CD14-positive monocyte (primary cell): ENCODE data around the gene ABTB2. TPM values are rescaled to one million over a fixed set of nuclear protein-coding genes. Genes with fewer than 3 reads are reported as not detected.

Experiments
- DNase-seq, 3 donors: peaks; one replicate each; pipeline ENCODE4 v3.0.0-alpha.2; 2011 to 2022
- H2AFZ ChIP-seq: 2 replicates; pipeline ENCODE4 v1.6.0; 2012; ENCODE audit warnings: mild to moderate bottlenecking, low read depth, low read length, inconsistent platforms; ENCODE audit not compliant: insufficient read depth, poor library complexity, severe bottlenecking
- H3K27ac ChIP-seq, 2 donors: 1 replicate in 1 of 2; 2 replicates in 1 of 2; pipeline ENCODE4 v1.5.1; 2012 to 2013; ENCODE audit warnings: low read length in 2 of 2, control low read depth in 1 of 2, inconsistent platforms in 1 of 2, low read depth in 1 of 2, mild to moderate bottlenecking in 1 of 2
- H3K27me3 ChIP-seq, 2 donors: one replicate each; pipeline versions ENCODE4 v1.6.0 to v1.6.1; 2011 to 2013; ENCODE audit warnings: low read length in 2 of 2; ENCODE audit not compliant: control insufficient read depth in 2 of 2, insufficient read depth in 2 of 2
- H3K36me3 ChIP-seq, 2 donors: replicated peaks in 1 of 2; 1 replicate in 1 of 2; 2 replicates in 1 of 2; pipeline versions ENCODE4 v1.5.1 to v1.6.1; 2012 to 2013; ENCODE audit warnings: low read length in 2 of 2, control low read depth in 1 of 2, inconsistent platforms in 1 of 2, mild to moderate bottlenecking in 1 of 2; ENCODE audit not compliant: insufficient read depth in 2 of 2, control insufficient read depth in 1 of 2
- H3K4me1 ChIP-seq, 2 donors: 1 replicate in 1 of 2; 2 replicates in 1 of 2; pipeline versions ENCODE4 v1.5.1 to v1.6.1; 2012 to 2013; ENCODE audit warnings: low read length in 2 of 2, control low read depth in 1 of 2, inconsistent platforms in 1 of 2, mild to moderate bottlenecking in 1 of 2, moderate library complexity in 1 of 2; ENCODE audit not compliant: insufficient read depth in 2 of 2, control insufficient read depth in 1 of 2
- H3K4me2 ChIP-seq: replicated peaks from 2 replicates; pipeline ENCODE3; 2012; ENCODE audit warnings: low read length, moderate library complexity, mild to moderate bottlenecking; ENCODE audit not compliant: poor library complexity, severe bottlenecking; ENCODE audit errors: extremely low read depth
- H3K4me3 ChIP-seq, 3 experiments: fragments of 200-600 bp in 1 of 3; sonication (generic) in 1 of 3; replicated peaks in 1 of 3; 1 replicate in 2 of 3; 2 replicates in 1 of 3; pipeline ENCODE4 v1.5.1; 2011 to 2013; ENCODE audit warnings: low read length in 3 of 3, mild to moderate bottlenecking in 3 of 3, control low read depth in 2 of 3, low read depth in 2 of 3, inconsistent platforms in 1 of 3, moderate library complexity in 1 of 3
- H3K79me2 ChIP-seq: 2 replicates; pipeline ENCODE4 v1.6.0; 2012; ENCODE audit warnings: mild to moderate bottlenecking, control low read depth, inconsistent platforms, low read length, moderate library complexity; ENCODE audit not compliant: insufficient read depth
- H3K9ac ChIP-seq: 2 replicates; pipeline ENCODE4 v1.6.0; 2017; ENCODE audit warnings: low read length, mild to moderate bottlenecking; ENCODE audit not compliant: insufficient read depth, poor library complexity, severe bottlenecking
- H3K9me3 ChIP-seq, 2 donors: replicated peaks in 1 of 2; 1 replicate in 1 of 2; 2 replicates in 1 of 2; pipeline versions ENCODE4 v1.5.1 to v1.6.1; 2012 to 2013; ENCODE audit warnings: low read length in 2 of 2, control low read depth in 1 of 2; ENCODE audit not compliant: control insufficient read depth in 1 of 2, insufficient read depth in 1 of 2
- H4K20me1 ChIP-seq: 2 replicates; pipeline ENCODE4 v1.6.0; 2012; ENCODE audit warnings: mild to moderate bottlenecking, low read length, control low read depth, moderate library complexity; ENCODE audit not compliant: insufficient read depth
- H3K27ac Mint-ChIP-seq, 7 donors: one replicate each; pipeline ENCODE4 v1.8.0; 2020; ENCODE audit warnings: mild to moderate bottlenecking in 7 of 7, mixed read lengths in 7 of 7, moderate library complexity in 6 of 7, inconsistent platforms in 2 of 7
- H3K27me3 Mint-ChIP-seq, 3 donors: one replicate each; pipeline ENCODE4 v1.8.0; 2021 to 2022; ENCODE audit warnings: low read depth in 3 of 3, mild to moderate bottlenecking in 3 of 3, mixed read lengths in 3 of 3, moderate library complexity in 3 of 3, inconsistent platforms in 1 of 3
- H3K36me3 Mint-ChIP-seq, 2 donors: one replicate each; pipeline ENCODE4 v1.8.0; 2020; ENCODE audit warnings: mixed read lengths in 2 of 2, inconsistent platforms in 1 of 2, mild to moderate bottlenecking in 1 of 2
- H3K4me1 Mint-ChIP-seq: one replicate; pipeline ENCODE4 v1.8.0; 2020; ENCODE audit warnings: mild to moderate bottlenecking, mixed read lengths
- H3K4me3 Mint-ChIP-seq, 2 donors: one replicate each; pipeline ENCODE4 v1.8.0; 2020; ENCODE audit warnings: mild to moderate bottlenecking in 2 of 2, mixed read lengths in 2 of 2, moderate library complexity in 1 of 2
- H3K9me3 Mint-ChIP-seq, 7 donors: one replicate each; pipeline ENCODE4 v1.8.0; 2020 to 2022; ENCODE audit warnings: mixed read lengths in 7 of 7, mild to moderate bottlenecking in 6 of 7, moderate library complexity in 6 of 7, inconsistent platforms in 2 of 7
- CTCF ChIP-seq: fragments of 200-600 bp; IDR thresholded peaks from one replicate; pipeline ENCODE4 v1.8.0; 2022; ENCODE audit warnings: antibody characterized with exemption, mild to moderate bottlenecking
- WGBS: methylation state at CpG from one replicate; pipeline ENCODE4 v1.1.5; 2013; ENCODE audit warnings: missing lambda C conversion rate; ENCODE audit not compliant: insufficient coverage; 5-methylcytosine and 5-hydroxymethylcytosine counted together
- intact Hi-C, 2 donors: fragments of 100-400 bp; cut with micrococcal nuclease; formaldehyde crosslinking; loops; one replicate each; pipeline versions ENCODE4 v1.15.0 to v1.15.1; 2023
- polyA plus RNA-seq, 3 donors: library from polyadenylated mRNA; depleted of rRNA in 1 of 3; unstranded in 2 of 3; stranded (reverse) in 1 of 3; fragments of 300-500 nt in 2 of 3; fragments of >200 nt in 1 of 3; fragmentation: Illumina TruSeq in 2 of 3; gene quantifications; 1 replicate in 2 of 3; 2 replicates in 1 of 3; pipeline ENCODE4 v1.2.3, GENCODE V29; 2012 to 2021

Gene ABTB2
- polyA plus RNA-seq, 3 donors = 0.25 to 1.7 (median 0.26) TPM

- Histone ChIP-seq H2AFZ (no peak overlapping the region), H3K4me2 (no peak overlapping the region), H3K27ac (no peak overlapping the region), H3K4me1 (no peaks in the 10 kb centered on the region), H3K79me2 (no peaks in the 10 kb centered on the region), H4K20me1 (no peaks in the 10 kb centered on the region), H3K9ac (no peak overlapping the region), H3K4me3 (no peak overlapping the region), H3K9me3 (no peaks in the 10 kb centered on the region), H3K27me3 (no peaks in the 10 kb centered on the region), H3K36me3 (no peaks in the 10 kb centered on the region)
- intact Hi-C loops = no loop called here
- DNase-seq = no peak
- no peak overlapping the region for H3K4me3 Mint-ChIP-seq
- H3K27me3 Mint-ChIP-seq = peaks cover 4 to 5% (median 5%) of the 10 kb centered on the region in 3 donors
- TF ChIP-seq CTCF = no peak
- H3K36me3 Mint-ChIP-seq = no peaks in the 10 kb centered on the region
- H3K9me3 Mint-ChIP-seq = no peaks in the 10 kb centered on the region
- peaks cover 3% of the 10 kb centered on the region for H3K4me1 Mint-ChIP-seq
- WGBS = 91% methylated on average over 9 of the region's 11 CpGs
- H3K27ac Mint-ChIP-seq = peak overlapping the region in 1 of 7 donors; percentile 18
Observed at GRCh38 chr11:34274712-34275398, 83.0 kb downstream of the ABTB2 start.

GRCh38 chr11:34273099-34273498 lies 84.7 kb downstream of the ABTB2 start:
- H2AFZ ChIP-seq = no peak overlapping the region
- H3K9ac ChIP-seq = no peak overlapping the region
- intact Hi-C loops = no loop called here
- Mint-ChIP-seq H3K4me1 (peaks cover 21% of the 10 kb centered on the region), H3K4me3 (no peak overlapping the region), H3K36me3 (no peaks in the 10 kb centered on the region), H3K9me3 (no peaks in the 10 kb centered on the region), H3K27ac (no peak overlapping the region), H3K27me3 (peaks cover 5 to 9% (median 7%) of the 10 kb centered on the region in 3 donors)
- H3K27me3 ChIP-seq = no peaks in the 10 kb centered on the region
- H3K79me2 ChIP-seq = no peaks in the 10 kb centered on the region
- no peak for TF ChIP-seq CTCF
- H3K9me3 ChIP-seq = no peaks in the 10 kb centered on the region
- no peak for DNase-seq
- no peaks in the 10 kb centered on the region for H4K20me1 ChIP-seq
- H3K27ac ChIP-seq = no peak overlapping the region
- no peak overlapping the region for H3K4me3 ChIP-seq
- 100% methylated on average over 3 of the region's 5 CpGs for WGBS
- H3K4me2 ChIP-seq = no peak overlapping the region
- H3K4me1 ChIP-seq = peaks cover 15 to 17% of the 10 kb centered on the region in 2 donors
- H3K36me3 ChIP-seq = no peaks in the 10 kb centered on the region
